ENCODE data around the gene DNAL1.
A peak's percentile ranks its signal among the peaks of the same experiment; 100 is the strongest.

Gene DNAL1

DNA sequence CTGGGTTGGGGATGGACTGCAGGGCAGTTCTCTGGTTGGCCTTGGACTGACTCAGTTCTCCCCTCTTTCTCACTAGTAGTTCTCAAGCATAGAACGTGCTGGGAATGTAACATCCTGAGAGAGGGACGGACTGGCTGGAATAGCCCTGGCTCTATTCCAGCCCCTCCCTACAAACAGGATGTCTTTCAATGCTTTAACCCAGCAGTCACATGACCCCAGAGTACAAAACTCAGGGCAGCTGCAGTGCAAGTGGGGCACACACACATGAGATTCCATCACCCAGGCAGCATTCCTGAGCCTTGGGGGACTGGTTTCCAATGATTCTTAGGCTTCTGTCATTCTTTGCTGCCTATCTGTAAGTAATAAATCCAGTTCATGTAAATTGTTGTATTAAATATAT lies 34.1 kb upstream of the DNAL1 start:
- no peaks in the 10 kb centered on the region for H3K27me3 ChIP-seq (ENCODE audit: insufficient read depth, low read depth, severe bottlenecking)
- no peak for DNase-seq
- no peak for TF ChIP-seq CTCF (IDR thresholded peaks at IDR 0.05; ENCODE audit: low read depth, low read length)
- no peaks in the 10 kb centered on the region for H3K9me3 ChIP-seq (ENCODE audit: severe bottlenecking)
- H3K4me3 ChIP-seq (ENCODE audit: low read depth, low read length), result no peak overlapping the region
- no peak overlapping the region for H3K27ac ChIP-seq
- no peaks in the 10 kb centered on the region for H3K36me3 ChIP-seq

- no peaks in the 10 kb centered on the region for H3K9me3 ChIP-seq (ENCODE audit: severe bottlenecking)
- TF ChIP-seq CTCF (IDR thresholded peaks at IDR 0.05; ENCODE audit: low read depth, low read length), result no peak
- peak within 1 kb of the TSS; percentile 57 for H3K4me3 ChIP-seq (ENCODE audit: low read depth, low read length)
- H3K27me3 ChIP-seq (ENCODE audit: insufficient read depth, low read depth, severe bottlenecking), result no peaks in the 10 kb centered on the region
- peak; percentile 84 for DNase-seq
- H3K27ac ChIP-seq, result peak within 1 kb of the TSS; percentile 45
- no peaks in the 10 kb centered on the region for H3K36me3 ChIP-seq
Measured at GRCh38 chr14:73612339-73613045, 32.3 kb upstream of the DNAL1 start, which contains the start of gene ACOT6. ACOT6 (plus strand) TSS chr14:73612517; CDS start chr14:73612572, 55 bp downstream.

GRCh38 chr14:73613046-73613383 lies 31.8 kb upstream of the DNAL1 start:
- Histone ChIP-seq H3K4me3 (ENCODE audit: low read depth, low read length) (peak overlapping the region; percentile 57), H3K9me3 (ENCODE audit: severe bottlenecking) (no peaks in the 10 kb centered on the region), H3K27me3 (ENCODE audit: insufficient read depth, low read depth, severe bottlenecking) (no peaks in the 10 kb centered on the region), H3K36me3 (no peaks in the 10 kb centered on the region), H3K27ac (peak overlapping the region; percentile 45; the same call in 1 of the 2 replicates)
- no peak for TF ChIP-seq CTCF (IDR thresholded peaks at IDR 0.05; ENCODE audit: low read depth, low read length)
- no peak for DNase-seq

DNA sequence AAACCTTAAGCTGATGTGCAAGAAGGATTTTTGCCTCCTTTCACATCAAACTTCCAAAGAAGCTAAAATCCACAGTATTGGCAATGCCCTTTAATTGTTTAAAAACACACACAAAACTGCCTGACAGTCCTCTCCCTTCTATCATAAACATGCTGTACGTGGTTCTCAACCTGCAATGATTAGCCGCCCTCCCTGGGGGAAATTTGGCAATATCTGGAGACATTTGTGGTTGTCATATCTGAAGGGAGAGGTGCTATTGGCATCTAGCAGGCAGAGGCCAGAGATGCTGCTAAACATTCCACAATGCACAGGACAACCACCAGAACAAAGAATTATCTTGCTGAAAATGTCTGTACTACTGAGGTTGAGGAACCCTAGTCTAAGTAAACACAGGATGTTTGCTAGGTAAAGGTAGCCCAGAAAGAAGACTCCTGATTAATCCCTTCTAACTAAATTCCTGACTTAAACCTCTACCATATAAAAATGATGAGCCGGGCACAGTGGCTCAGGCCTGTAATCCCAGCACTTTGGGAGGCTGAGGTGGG lies 31.3 kb upstream of the DNAL1 start:
- Histone ChIP-seq H3K27ac (no peak overlapping the region), H3K9me3 (ENCODE audit: severe bottlenecking) (no peaks in the 10 kb centered on the region), H3K36me3 (no peaks in the 10 kb centered on the region), H3K27me3 (ENCODE audit: insufficient read depth, low read depth, severe bottlenecking) (no peaks in the 10 kb centered on the region), H3K4me3 (ENCODE audit: low read depth, low read length) (no peak overlapping the region)
- TF ChIP-seq CTCF (IDR thresholded peaks at IDR 0.05; ENCODE audit: low read depth, low read length), result no peak
- no peak for DNase-seq

DNA sequence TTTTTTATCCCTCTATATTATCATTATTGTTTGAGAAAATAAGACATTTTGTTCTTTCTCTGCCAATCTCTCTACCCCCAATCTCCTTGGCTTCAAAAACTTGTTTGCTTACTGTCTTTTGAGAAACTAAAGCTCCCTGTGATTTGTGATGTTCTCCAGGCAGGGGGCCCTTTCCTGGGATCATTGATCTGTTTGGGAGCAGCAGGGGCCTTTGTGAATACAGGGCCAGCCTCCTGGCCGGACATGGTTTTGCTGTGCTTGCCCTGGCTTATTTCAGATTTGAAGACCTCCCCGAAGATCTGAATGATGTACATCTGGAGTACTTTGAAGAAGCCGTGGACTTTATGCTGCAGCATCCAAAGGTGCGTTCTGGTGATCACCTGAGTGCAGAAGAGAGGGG lies 28.0 kb upstream of the DNAL1 start:
- H3K4me3 ChIP-seq (ENCODE audit: low read depth, low read length), result no peak overlapping the region
- no peak overlapping the region for H3K27ac ChIP-seq
- TF ChIP-seq CTCF (IDR thresholded peaks at IDR 0.05; ENCODE audit: low read depth, low read length), result no peak
- H3K9me3 ChIP-seq (ENCODE audit: severe bottlenecking), result no peaks in the 10 kb centered on the region
- no peaks in the 10 kb centered on the region for H3K27me3 ChIP-seq (ENCODE audit: insufficient read depth, low read depth, severe bottlenecking)
- H3K36me3 ChIP-seq, result no peaks in the 10 kb centered on the region
- DNase-seq, result no peak

DNA sequence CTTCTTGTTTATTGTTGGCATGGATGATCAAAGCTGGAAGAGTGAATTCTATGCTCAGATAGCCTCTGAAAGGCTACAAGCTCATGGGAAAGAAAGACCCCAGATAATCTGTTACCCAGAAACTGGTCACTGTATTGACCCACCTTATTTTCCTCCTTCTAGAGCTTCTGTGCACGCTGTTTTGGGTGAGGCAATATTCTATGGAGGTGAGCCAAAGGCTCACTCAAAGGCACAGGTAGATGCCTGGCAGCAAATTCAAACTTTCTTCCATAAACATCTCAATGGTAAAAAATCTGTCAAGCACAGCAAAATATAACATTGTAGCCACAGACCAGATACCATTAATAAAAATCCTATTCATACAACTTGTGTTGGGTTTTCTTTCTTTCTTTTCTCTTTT lies 25.3 kb upstream of the DNAL1 start:
- no peak overlapping the region for H3K4me3 ChIP-seq (ENCODE audit: low read depth, low read length)
- no peak for TF ChIP-seq CTCF (IDR thresholded peaks at IDR 0.05; ENCODE audit: low read depth, low read length)
- H3K27me3 ChIP-seq (ENCODE audit: insufficient read depth, low read depth, severe bottlenecking), result no peaks in the 10 kb centered on the region
- DNase-seq, result no peak
- no peaks in the 10 kb centered on the region for H3K9me3 ChIP-seq (ENCODE audit: severe bottlenecking)
- H3K27ac ChIP-seq, result no peak overlapping the region
- no peaks in the 10 kb centered on the region for H3K36me3 ChIP-seq
